ENCODE measurements around the gene PERM1. TPM values are rescaled to one million over a fixed set of nuclear protein-coding genes. Genes with fewer than 3 reads are reported as not detected.
A peak's percentile ranks its signal among the peaks of the same experiment; 100 is the strongest.

The PERM1 gene
- total and polyA plus RNA-seq, 2 of the 13 experiments (the other 11 are each of a cell fraction or from before 2014, with no cell fraction given), result 0.04 to 0.29 TPM

- FAIRE-seq, result no peak
- Histone ChIP-seq H3K79me2 (ENCODE audit: insufficient read depth, low read length) (peaks cover 15% of the 10 kb centered on the region), H3K27ac (ENCODE audit: extremely low read length, insufficient read depth, low read length) (peak overlapping the region; percentile 97), H2AFZ (ENCODE audit: low read length) (no peak overlapping the region), H3K9me3 (ENCODE audit: low read length) (no peaks in the 10 kb centered on the region), H3K27me3 (ENCODE audit: control insufficient read depth in 1 of 2, insufficient read depth in 2 of 2, low read length in 2 of 2) (no peaks in the 10 kb centered on the region), H3K9ac (ENCODE audit: insufficient read depth, low read depth, low read length) (peak overlapping the region; percentile 97), H4K20me1 (ENCODE audit: insufficient read depth, low read length) (peaks cover 4% of the 10 kb centered on the region; the same call in 1 of the 2 replicates), H3K4me3 (replicated peaks in 1 of 3; ENCODE audit: insufficient read depth in 1 of 3, low read depth in 2 of 3, low read length in 3 of 3) (peak overlapping the region; percentile 63 to 78 (median 78)), H3K4me2 (ENCODE audit: low read depth, low read length) (peak overlapping the region; percentile 92), H3K4me1 (ENCODE audit: insufficient read depth, low read length) (peaks cover 63% of the 10 kb centered on the region), H3K36me3 (replicated peaks in 1 of 2; ENCODE audit: control insufficient read depth in 1 of 2, insufficient read depth in 2 of 2, low read length in 2 of 2) (no peaks in the 10 kb centered on the region)
- intact Hi-C loops (cut with micrococcal nuclease; ENCODE audit: unreplicated experiment) (loop anchor here (10.0 kb wide), 1 partner anchor 234 kb away; the partner anchor contains the start of genes B3GALT6 and SDF4), in situ Hi-C loops (cut with HindIII; ENCODE audit: extremely low pct_ligation_motif_present, low pct_unique_long_range_greater_than_20kb) (no loop called here)
- BruUV-seq (replicated peaks), result TSS peak; percentile 81
- ATAC-seq, result peak; percentile 53
- ChIA-PET POLR2A (interaction anchor here (0.7 to 3.2 kb wide), 9 partner anchors 13 to 231 kb away, joined by 3 to 13 read pairs (median 4); partner anchors contain the start of genes AGRN, ISG15 and PERM1), CTCF (ENCODE audit: low intra/inter-chr PET ratio, low total read pairs) (interaction anchor here (1.9 kb wide), 1 partner anchor 16 kb away, joined by 5 read pairs; no protein-coding TSS in a partner anchor)
- 0% methylated on average over 11 of the region's 75 CpGs for WGBS (ENCODE audit: low lambda C conversion rate)
- DNase-seq (ENCODE audit: low spot score), result peak; percentile 55
- TF ChIP-seq ZFAT (CRISPR knock-in tag; conservative IDR thresholded peaks at IDR 0.05), result 0 out of 2 replicates have a peak, but pooled peaks have one; percentile 35
- no peak for TF ChIP-seq TRIM24 (CRISPR knock-in tag; IDR thresholded peaks at IDR 0.05)
- TF ChIP-seq NCOR1 (IDR thresholded peaks at IDR 0.05; ENCODE audit: borderline replicate concordance, low read length), result peak; percentile 11; the same call in 1 of the 2 replicates
- TF ChIP-seq, protein P1, sequence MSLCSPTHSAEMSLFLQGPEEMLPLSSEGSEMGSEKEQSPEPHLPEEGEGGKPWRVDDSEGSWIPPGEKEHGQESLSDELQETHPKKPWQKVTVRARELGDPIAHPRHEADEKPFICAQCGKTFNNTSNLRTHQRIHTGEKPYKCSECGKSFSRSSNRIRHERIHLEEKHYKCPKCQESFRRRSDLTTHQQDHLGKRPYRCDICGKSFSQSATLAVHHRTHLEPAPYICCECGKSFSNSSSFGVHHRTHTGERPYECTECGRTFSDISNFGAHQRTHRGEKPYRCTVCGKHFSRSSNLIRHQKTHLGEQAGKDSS (CRISPR knock-in tag; IDR thresholded peaks at IDR 0.05; ENCODE audit: borderline replicate concordance, low read depth), result peak; percentile 86; the same call in 1 of the 2 replicates
- TF ChIP-seq, protein P2, sequence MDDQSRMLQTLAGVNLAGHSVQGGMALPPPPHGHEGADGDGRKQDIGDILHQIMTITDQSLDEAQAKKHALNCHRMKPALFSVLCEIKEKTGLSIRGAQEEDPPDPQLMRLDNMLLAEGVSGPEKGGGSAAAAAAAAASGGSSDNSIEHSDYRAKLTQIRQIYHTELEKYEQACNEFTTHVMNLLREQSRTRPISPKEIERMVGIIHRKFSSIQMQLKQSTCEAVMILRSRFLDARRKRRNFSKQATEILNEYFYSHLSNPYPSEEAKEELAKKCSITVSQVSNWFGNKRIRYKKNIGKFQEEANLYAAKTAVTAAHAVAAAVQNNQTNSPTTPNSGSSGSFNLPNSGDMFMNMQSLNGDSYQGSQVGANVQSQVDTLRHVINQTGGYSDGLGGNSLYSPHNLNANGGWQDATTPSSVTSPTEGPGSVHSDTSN (CRISPR knock-in tag; IDR thresholded peaks at IDR 0.05; ENCODE audit: borderline replicate concordance), result no peak; the same call in 1 of the 2 replicates
- TF ChIP-seq WIZ (CRISPR knock-in tag; IDR thresholded peaks at IDR 0.05), result peak; percentile 31; the same call in 1 of the 2 replicates
- peak; percentile 79 to 91 for TF ChIP-seq HMGXB4 (CRISPR knock-in tag; IDR thresholded peaks at IDR 0.05; ENCODE audit: borderline replicate concordance in 1 of 2, low read depth in 1 of 2)
- no peak for TF ChIP-seq ZNF484 (CRISPR knock-in tag; IDR thresholded peaks at IDR 0.05; ENCODE audit: borderline replicate concordance, low read depth)
- TF ChIP-seq, protein P3, sequence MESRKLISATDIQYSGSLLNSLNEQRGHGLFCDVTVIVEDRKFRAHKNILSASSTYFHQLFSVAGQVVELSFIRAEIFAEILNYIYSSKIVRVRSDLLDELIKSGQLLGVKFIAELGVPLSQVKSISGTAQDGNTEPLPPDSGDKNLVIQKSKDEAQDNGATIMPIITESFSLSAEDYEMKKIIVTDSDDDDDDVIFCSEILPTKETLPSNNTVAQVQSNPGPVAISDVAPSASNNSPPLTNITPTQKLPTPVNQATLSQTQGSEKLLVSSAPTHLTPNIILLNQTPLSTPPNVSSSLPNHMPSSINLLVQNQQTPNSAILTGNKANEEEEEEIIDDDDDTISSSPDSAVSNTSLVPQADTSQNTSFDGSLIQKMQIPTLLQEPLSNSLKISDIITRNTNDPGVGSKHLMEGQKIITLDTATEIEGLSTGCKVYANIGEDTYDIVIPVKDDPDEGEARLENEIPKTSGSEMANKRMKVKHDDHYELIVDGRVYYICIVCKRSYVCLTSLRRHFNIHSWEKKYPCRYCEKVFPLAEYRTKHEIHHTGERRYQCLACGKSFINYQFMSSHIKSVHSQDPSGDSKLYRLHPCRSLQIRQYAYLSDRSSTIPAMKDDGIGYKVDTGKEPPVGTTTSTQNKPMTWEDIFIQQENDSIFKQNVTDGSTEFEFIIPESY (CRISPR knock-in tag; IDR thresholded peaks at IDR 0.05), result peak; percentile 64; the same call in 1 of the 2 replicates
Measured at GRCh38 chr1:1000357-1001056, 18.6 kb upstream of the PERM1 start.
